HCT116 (cell line): ENCODE data around the gene RBM20. TPM values are rescaled to one million over a fixed set of nuclear protein-coding genes. Genes with fewer than 3 reads are reported as not detected.

ENCODE experiments used
- ATAC-seq: fragments of 200-7000 bp; cut with Tn5 transposase; 2 replicates; pipeline ENCODE4 v1.9.1; 2020; ENCODE audit warnings: mild to moderate bottlenecking, moderate library complexity
- BruUV-seq: library from RNA; stranded (reverse); fragments of 400-500 nt; replicated peaks from 2 replicates; lab custom pipeline; 2021; lab: Mats Ljungman, UMichigan
- CTCF ChIA-PET: fragments of 300-600 bp; sonication (Branson Sonifier 250); formaldehyde crosslinking; loops from one replicate; lab custom pipeline; 2021; ENCODE audit warnings: antibody characterized with exemption; lab: Charles Lee
- POLR2A ChIA-PET: fragments of 300-600, 350-600 bp; sonication (Branson Sonifier 250); formaldehyde crosslinking; loops from one replicate; lab custom pipeline; 2021; ENCODE audit warnings: antibody characterized with exemption; lab: Charles Lee
- RAD21 ChIA-PET, 2 experiments: fragments of 300-600 bp; sonication (Branson Sonifier 250); formaldehyde crosslinking; loops; one replicate each; lab custom pipeline; 2023; ENCODE audit warnings: low total read pairs in 2 of 2; ENCODE audit not compliant: uncharacterized antibody in 2 of 2, unreplicated experiment in 2 of 2, low non-redundant PET in 1 of 2; lab: Charles Lee
- DNase-seq: peaks from one replicate; pipeline ENCODE4 v3.0.0-alpha.2; 2010; ENCODE audit warnings: low read depth, low spot score
- H2AFZ ChIP-seq: fragments of 200-600 bp; shearing (Covaris generic), sonication (generic); 2 replicates; pipeline ENCODE4 v1.6.1; 2017; ENCODE audit warnings: low read depth, mixed run types, mixed read lengths, antibody characterized with exemption, low read length; ENCODE audit not compliant: poor library complexity, severe bottlenecking
- H3K27ac ChIP-seq: 2 replicates; pipeline ENCODE4 v1.5.1; 2012; ENCODE audit warnings: low read depth, low read length
- H3K27me3 ChIP-seq: fragments of 200-600 bp; sonication (generic); 2 replicates; pipeline ENCODE4 v1.6.1; 2016; ENCODE audit warnings: mixed run types, low read length, mixed read lengths; ENCODE audit not compliant: insufficient read depth
- H3K36me3 ChIP-seq, 2 experiments: fragments of 200-500 bp in 1 of 2; fragments of 200-600 bp in 1 of 2; sonication (Bioruptor generic) in 1 of 2; sonication (generic) in 1 of 2; 2 replicates each; pipeline versions ENCODE4 v1.5.1 to v1.6.1; 2014 to 2016; ENCODE audit warnings: low read length in 2 of 2, inconsistent platforms in 1 of 2, mixed read lengths in 1 of 2, mixed run types in 1 of 2; ENCODE audit not compliant: insufficient read depth in 2 of 2, control insufficient read depth in 1 of 2
- H3K4me1 ChIP-seq, 2 experiments: fragments of 200-600 bp in 1 of 2; sonication (generic) in 1 of 2; 2 replicates each; pipeline versions ENCODE4 v1.5.1 to v1.6.1; 2012 to 2017; ENCODE audit warnings: low read length in 2 of 2, inconsistent platforms in 1 of 2, mild to moderate bottlenecking in 1 of 2, mixed read lengths in 1 of 2, mixed run types in 1 of 2, moderate library complexity in 1 of 2; ENCODE audit not compliant: insufficient read depth in 2 of 2, control insufficient read depth in 1 of 2
- H3K4me2 ChIP-seq: fragments of 200-600 bp; sonication (generic); 2 replicates; pipeline ENCODE4 v1.6.1; 2017; ENCODE audit warnings: mixed run types, low read length, mixed read lengths
- H3K4me3 ChIP-seq, 2 experiments: fragments of 200-600 bp in 1 of 2; sonication (generic) in 1 of 2; replicated peaks in 1 of 2; 2 replicates each; pipeline ENCODE4 v1.5.1; 2011 to 2016; ENCODE audit warnings: low read length in 2 of 2, control low read depth in 1 of 2, low read depth in 1 of 2, mild to moderate bottlenecking in 1 of 2, mixed read lengths in 1 of 2, mixed run types in 1 of 2
- H3K79me2 ChIP-seq: fragments of 200-600 bp; sonication (generic); 2 replicates; pipeline ENCODE4 v1.6.1; 2017; ENCODE audit warnings: mild to moderate bottlenecking, mixed run types, low read length, moderate library complexity, mixed read lengths; ENCODE audit not compliant: insufficient read depth
- H3K9ac ChIP-seq: fragments of 200-600 bp; sonication (generic); 2 replicates; pipeline ENCODE4 v1.6.1; 2016; ENCODE audit warnings: low read length, mixed read lengths
- H3K9me2 ChIP-seq: fragments of 200-600 bp; sonication (generic), shearing (Covaris generic); 2 replicates; pipeline ENCODE4 v1.6.1; 2017; ENCODE audit warnings: mixed run types, mild to moderate bottlenecking, moderate library complexity; ENCODE audit not compliant: insufficient read depth
- H3K9me3 ChIP-seq, 2 experiments: fragments of 200-500 bp in 1 of 2; fragments of 200-600 bp in 1 of 2; sonication (Bioruptor generic) in 1 of 2; sonication (generic) in 1 of 2; 2 replicates each; pipeline ENCODE4 v1.6.1; 2014 to 2017; ENCODE audit warnings: low read length in 2 of 2, mixed read lengths in 2 of 2, inconsistent platforms in 1 of 2, low read depth in 1 of 2, mild to moderate bottlenecking in 1 of 2, mixed run types in 1 of 2, moderate library complexity in 1 of 2; ENCODE audit not compliant: control insufficient read depth in 1 of 2, insufficient read depth in 1 of 2
- H4K20me1 ChIP-seq: fragments of 200-600 bp; sonication (generic), shearing (Covaris generic); 2 replicates; pipeline ENCODE4 v1.6.1; 2017; ENCODE audit warnings: mixed run types, mild to moderate bottlenecking, moderate library complexity; ENCODE audit not compliant: insufficient read depth
- CTCF ChIP-seq, 3 experiments: fragments of 200-600 bp in 1 of 3; sonication (generic) in 1 of 3; IDR thresholded peaks in 2 of 3; conservative IDR thresholded peaks in 1 of 3; 2 replicates each; pipeline ENCODE4 v1.5.1; 2012 to 2017; ENCODE audit warnings: low read depth in 2 of 3, low read length in 2 of 3, antibody characterized with exemption in 1 of 3, borderline replicate concordance in 1 of 3, control low read depth in 1 of 3, mild to moderate bottlenecking in 1 of 3, mixed read lengths in 1 of 3, mixed run types in 1 of 3, moderate library complexity in 1 of 3; ENCODE audit not compliant: insufficient read depth in 1 of 3
- EGR1 ChIP-seq: IDR thresholded peaks from 2 replicates; pipeline ENCODE4 v1.6.1; 2012; ENCODE audit warnings: low read depth
- REST ChIP-seq: IDR thresholded peaks from 2 replicates; pipeline ENCODE4 v1.6.1; 2012; ENCODE audit warnings: low read depth
- ZNF274 ChIP-seq: fragments of 200-500 bp; sonication (Bioruptor generic); IDR thresholded peaks from 2 replicates; pipeline ENCODE4 v1.6.1; 2014; ENCODE audit warnings: mild to moderate bottlenecking, low read depth, low read length, inconsistent platforms
- intact Hi-C: fragments of 100-400 bp; cut with micrococcal nuclease; formaldehyde crosslinking; loops from 2 replicates; pipeline ENCODE4 v1.10.0; 2022
- total RNA-seq: library from RNA; stranded (reverse); gene quantifications from one replicate; pipeline ENCODE4 v1.2.1, GENCODE V29; 2021; ENCODE audit not compliant: unreplicated experiment

The RBM20 gene
- total RNA-seq, 1 experiment from 2014 or later: 2.0 TPM

GRCh38 chr10:110833941-110834628, 189.9 kb downstream of the RBM20 start:
- Histone ChIP-seq H3K36me3 (no peaks in the 10 kb centered on the region), H3K4me1 (no peaks in the 10 kb centered on the region), H3K9ac (no peak overlapping the region), H4K20me1 (no peaks in the 10 kb centered on the region), H3K9me3 (no peaks in the 10 kb centered on the region), H2AFZ (no peak overlapping the region), H3K27ac (no peak overlapping the region), H3K4me2 (no peak overlapping the region), H3K79me2 (no peaks in the 10 kb centered on the region), H3K9me2 (no peaks in the 10 kb centered on the region), H3K27me3 (no peaks in the 10 kb centered on the region), H3K4me3 (no peak overlapping the region)
- ChIA-PET POLR2A (no interaction called here), RAD21 (no interaction called here), CTCF (no interaction called here)
- TF ChIP-seq ZNF274 (no peak), EGR1 (no peak), CTCF (IDR thresholded peaks at IDR 0.05 in 2 of 3, conservative IDR thresholded peaks at IDR 0.05 in 1 of 3; ENCODE audit: borderline replicate concordance in 1 of 3, insufficient read depth in 1 of 3, low read depth in 2 of 3, low read length in 2 of 3) (no peak), REST (no peak)
- intact Hi-C loops: no loop called here
- ATAC-seq (no peak), DNase-seq (no peak)
- no TSS peak for BruUV-seq
